GM12872 (cell line): ENCODE measurements around the gene CDHR4.

Source experiments
- CTCF ChIP-seq: IDR thresholded peaks from 3 replicates; pipeline ENCODE4 v1.5.1; 2011; ENCODE audit warnings: low read depth, mild to moderate bottlenecking, low read length, moderate library complexity; ENCODE audit not compliant: insufficient read depth

CDHR4 gene

DNA sequence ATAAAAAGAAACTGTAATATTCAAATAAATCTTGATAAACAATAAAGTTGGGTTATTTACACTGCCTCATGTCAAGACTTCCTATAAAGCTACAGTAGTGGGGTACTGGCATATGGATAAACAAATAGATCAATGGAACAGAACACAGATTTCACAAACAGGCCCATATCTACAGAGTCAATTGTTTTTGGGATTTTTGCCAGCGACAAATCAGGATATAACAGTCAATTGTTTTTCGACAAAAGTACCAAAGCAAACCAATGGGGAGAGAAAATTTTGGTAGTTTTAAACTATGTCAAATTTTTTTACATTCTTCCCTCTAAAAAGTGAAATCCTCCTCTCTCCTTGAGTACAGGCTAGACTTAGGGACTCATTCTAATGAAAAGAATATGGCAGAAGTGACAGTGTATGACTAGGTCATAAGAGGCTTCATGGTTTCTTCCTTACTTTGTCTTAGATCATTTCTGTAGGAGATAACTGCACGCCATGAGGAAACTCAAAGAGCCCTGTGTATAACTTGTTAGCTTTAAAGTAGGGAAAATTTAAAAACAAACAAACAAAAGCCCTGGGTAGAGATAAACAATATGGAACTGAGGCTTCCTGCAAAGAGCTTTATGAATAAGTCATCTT is 30.3 kb downstream of the CDHR4 start:
- no peak for TF ChIP-seq CTCF

DNA sequence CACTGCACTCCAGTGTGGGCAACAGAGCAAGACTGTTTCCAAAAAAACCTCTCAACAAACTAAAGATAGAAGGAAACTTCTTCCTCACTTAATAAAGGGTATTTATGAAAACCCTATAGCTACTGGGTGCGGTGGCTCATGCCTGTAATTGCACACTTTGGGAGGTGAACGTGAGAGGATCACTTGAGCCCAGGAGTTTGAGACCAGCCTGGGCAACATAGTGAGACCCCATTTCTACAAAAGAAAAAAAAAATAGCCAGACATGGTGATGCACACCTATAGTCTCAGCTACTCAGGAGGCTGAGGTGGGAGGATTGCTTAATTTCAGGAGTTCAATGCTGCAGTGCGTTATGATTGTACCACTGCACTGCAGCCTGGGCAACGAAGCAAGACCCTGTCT is 35.7 kb downstream of the CDHR4 start:
- TF ChIP-seq CTCF = no peak

DNA sequence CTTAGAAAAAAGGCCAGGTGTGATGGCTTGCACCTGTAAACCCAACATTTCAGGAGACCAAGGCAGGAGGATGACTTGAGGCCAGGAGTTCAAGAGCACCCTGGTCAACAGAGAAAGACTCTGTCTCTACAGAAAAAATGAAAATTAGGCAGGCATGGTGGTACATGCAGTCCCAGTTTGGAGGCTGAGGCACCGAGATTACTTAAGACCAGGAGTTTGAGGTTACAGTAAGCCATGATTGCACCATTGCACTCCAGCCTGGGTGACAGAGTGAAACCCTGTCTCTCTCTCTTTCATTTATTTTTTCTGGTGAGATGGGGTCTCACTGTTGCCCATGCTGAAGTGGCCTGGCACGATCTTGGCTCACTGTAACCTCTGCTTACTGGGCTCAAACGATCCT is 38.0 kb downstream of the CDHR4 start:
- TF ChIP-seq CTCF = no peak

GRCh38 chr3:49759226-49759625 is 40.4 kb downstream of the CDHR4 start:
- TF ChIP-seq CTCF = no peak

- TF ChIP-seq CTCF = no peak
Observed at GRCh38 chr3:49757197-49757596, 42.5 kb downstream of the CDHR4 start.

DNA sequence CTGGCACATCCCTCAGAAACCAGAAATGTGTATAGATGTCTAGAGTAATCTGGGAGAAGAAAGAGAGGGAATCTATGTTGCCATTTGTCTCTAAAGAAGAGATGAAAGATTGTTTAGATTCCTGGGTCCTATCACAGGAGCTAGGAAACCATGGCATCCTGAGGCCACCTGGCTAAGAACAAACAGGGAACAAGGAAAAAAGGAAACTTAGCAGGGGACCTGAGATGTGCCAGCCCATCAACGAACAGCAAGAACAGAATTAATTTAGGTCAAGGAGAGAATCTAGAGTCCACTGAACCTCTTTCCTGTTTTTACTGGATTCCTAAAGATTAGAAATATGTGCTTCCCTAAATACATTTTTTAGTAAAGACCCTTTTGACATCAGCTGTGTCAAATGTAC is 43.6 kb downstream of the CDHR4 start:
- TF ChIP-seq CTCF = no peak

DNA sequence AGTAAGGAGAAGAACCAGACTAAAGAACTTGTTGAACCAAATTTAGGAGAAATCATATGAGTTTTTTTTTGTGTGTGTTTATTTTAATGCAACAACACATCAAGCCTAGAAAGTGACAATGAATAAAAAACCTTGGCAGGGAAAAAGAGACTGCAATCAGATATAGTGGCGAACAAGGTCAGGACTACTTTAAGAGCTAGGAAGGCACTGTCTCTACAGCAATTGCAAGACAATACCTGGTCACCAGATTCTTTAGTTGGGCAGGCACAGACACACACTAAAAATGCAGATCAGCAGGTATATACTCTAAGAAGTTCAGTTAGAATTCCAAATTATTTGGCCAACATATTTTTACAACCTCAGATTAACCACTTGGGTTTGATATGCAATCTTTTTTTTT is 45.1 kb downstream of the CDHR4 start:
- no peak for TF ChIP-seq CTCF
